CD4-positive, alpha-beta T cell treated with Interleukin-21 for 1 hour (primary cell): ENCODE measurements around the gene AIFM3.
"Not testable (repeated sequence)": the region's sequence is repeated elsewhere in the genome, so short reads cannot be mapped to it uniquely, and the experiment has no call there.

ENCODE experiments used
- DNase-seq: peaks from one replicate; pipeline ENCODE4 v3.0.0-alpha.2; 2020

The AIFM3 gene

GRCh38 chr22:20992456-20993303 is 25.6 kb downstream of the AIFM3 start:
- no peak for DNase-seq

- DNase-seq: no peak
Observed at GRCh38 chr22:20993304-20994127, 26.5 kb downstream of the AIFM3 start.

GRCh38 chr22:20994128-20994901 is 27.3 kb downstream of the AIFM3 start:
- no peak for DNase-seq

GRCh38 chr22:20994902-20995241 is 27.8 kb downstream of the AIFM3 start:
- DNase-seq: no peak

GRCh38 chr22:20995329-20996030 is 28.4 kb downstream of the AIFM3 start:
- no peak for DNase-seq

GRCh38 chr22:20996031-20996410 is 29.0 kb downstream of the AIFM3 start:
- DNase-seq: no peak

GRCh38 chr22:20996598-20997535 is 29.8 kb downstream of the AIFM3 start:
- DNase-seq: no peak

GRCh38 chr22:20997536-20998257 is 30.6 kb downstream of the AIFM3 start:
- no peak for DNase-seq

- DNase-seq: no peak
Observed at GRCh38 chr22:20998411-20999336, 31.6 kb downstream of the AIFM3 start.

- no peak for DNase-seq
Observed at GRCh38 chr22:20999350-21000206, 32.5 kb downstream of the AIFM3 start.

- DNase-seq: no peak
Observed at GRCh38 chr22:21000207-21000986, 33.3 kb downstream of the AIFM3 start.

- no peak for DNase-seq
Observed at GRCh38 chr22:21000987-21001600, 34.0 kb downstream of the AIFM3 start.

- DNase-seq: peak; percentile 96
Observed at GRCh38 chr22:21001601-21002325, 34.7 kb downstream of the AIFM3 start, which contains the start of gene THAP7. TSS of gene THAP7 (minus strand) at chr22:21002118. CDS start at chr22:21001911, 207 bp downstream.

GRCh38 chr22:21003782-21004181 is 36.7 kb downstream of the AIFM3 start:
- no peak for DNase-seq

- not testable (repeated sequence) for DNase-seq
Observed at GRCh38 chr22:21009208-21009607, 42.2 kb downstream of the AIFM3 start.

- peak; percentile 33 for DNase-seq
Observed at GRCh38 chr22:21009638-21010425, 42.8 kb downstream of the AIFM3 start.
